Skeletal muscle tissue (tissue), 4 donors: ENCODE data around the gene PTPRN2. TPM values are rescaled to one million over a fixed set of nuclear protein-coding genes. Genes with fewer than 3 reads are reported as not detected.
A peak's percentile ranks its signal among the peaks of the same experiment; 100 is the strongest.

Experiments used
- H3K27ac ChIP-seq: one replicate; pipeline ENCODE4 v1.7.0; 2013; ENCODE audit warnings: mild to moderate bottlenecking, low read depth, low read length, inconsistent platforms
- H3K27me3 ChIP-seq, 3 donors: one replicate each; pipeline ENCODE4 v1.7.0; 2013; ENCODE audit warnings: low read length in 3 of 3; ENCODE audit not compliant: control insufficient read depth in 3 of 3, insufficient read depth in 3 of 3
- H3K36me3 ChIP-seq, 3 donors: one replicate each; pipeline ENCODE4 v1.7.0; 2013; ENCODE audit warnings: low read length in 3 of 3; ENCODE audit not compliant: control insufficient read depth in 3 of 3, insufficient read depth in 3 of 3
- H3K4me1 ChIP-seq, 3 donors: one replicate each; pipeline ENCODE4 v1.7.0; 2013; ENCODE audit warnings: low read length in 3 of 3, mild to moderate bottlenecking in 3 of 3; ENCODE audit not compliant: control insufficient read depth in 3 of 3, insufficient read depth in 3 of 3
- H3K4me3 ChIP-seq, 3 donors: one replicate each; pipeline ENCODE4 v1.7.0; 2013; ENCODE audit warnings: low read length in 3 of 3
- H3K9ac ChIP-seq, 3 donors: one replicate each; pipeline ENCODE4 v1.7.0; 2013; ENCODE audit warnings: low read length in 3 of 3, mild to moderate bottlenecking in 3 of 3, moderate library complexity in 2 of 3, low read depth in 1 of 3
- H3K9me3 ChIP-seq, 3 donors: one replicate each; pipeline ENCODE4 v1.7.0; 2013; ENCODE audit warnings: low read length in 3 of 3; ENCODE audit not compliant: control insufficient read depth in 3 of 3
- total RNA-seq: library from RNA; depleted of rRNA; stranded (reverse); fragments of >200 nt; gene quantifications from one replicate; pipeline ENCODE4 v1.2.3, GENCODE V29; 2014
- donor health status: Osteomylitis.

PTPRN2 gene
- total RNA-seq, 1 donor from 2014 or later = 1.6 TPM

- H3K9ac ChIP-seq = no peak overlapping the region
- H3K27ac ChIP-seq = no peak overlapping the region
- no peaks in the 10 kb centered on the region for H3K4me1 ChIP-seq
- H3K4me3 ChIP-seq = no peak overlapping the region
- no peaks in the 10 kb centered on the region for H3K36me3 ChIP-seq
- peaks cover 3 to 12% (median 7%) of the 10 kb centered on the region in 3 donors for H3K27me3 ChIP-seq
- H3K9me3 ChIP-seq = peaks cover 0 to 13% (median 11%) of the 10 kb centered on the region in 3 donors
Observed at GRCh38 chr7:157775560-157776332, 811.9 kb downstream of the PTPRN2 start.

DNA sequence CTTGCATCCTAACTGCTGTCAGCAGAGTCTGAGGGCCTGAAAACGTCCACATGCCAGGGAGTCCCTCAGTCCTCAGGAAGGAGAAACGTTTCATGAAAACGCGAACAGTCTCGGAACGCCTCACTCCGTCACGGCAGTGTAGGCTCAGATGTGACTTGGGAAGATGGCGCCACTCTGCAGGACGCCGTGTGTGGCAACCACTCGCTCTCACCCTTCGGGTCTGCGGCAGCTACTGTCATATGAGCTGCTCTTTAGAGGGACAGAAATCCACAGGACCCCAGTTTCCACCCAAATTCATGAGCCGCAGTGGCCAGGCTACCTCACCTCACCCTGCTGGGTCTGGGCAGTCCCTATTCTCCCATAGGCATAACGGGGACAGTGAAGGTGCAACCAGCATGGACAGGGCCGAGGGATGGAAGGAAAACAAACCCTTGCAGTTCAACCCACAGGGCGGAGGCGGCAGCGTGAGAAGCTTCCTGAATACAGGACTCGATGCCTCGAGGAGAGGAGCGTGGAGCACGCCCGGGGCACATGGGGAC lies 812.5 kb downstream of the PTPRN2 start:
- no peak overlapping the region for H3K9ac ChIP-seq
- H3K27me3 ChIP-seq = peaks cover 3 to 12% (median 5%) of the 10 kb centered on the region in 3 donors
- H3K36me3 ChIP-seq = no peaks in the 10 kb centered on the region
- H3K27ac ChIP-seq = no peak overlapping the region
- no peak overlapping the region for H3K4me3 ChIP-seq
- no peaks in the 10 kb centered on the region for H3K4me1 ChIP-seq
- H3K9me3 ChIP-seq = peaks cover 0 to 13% (median 11%) of the 10 kb centered on the region in 3 donors

- Histone ChIP-seq H3K4me3 (no peak overlapping the region), H3K27ac (no peak overlapping the region), H3K27me3 (peaks cover 4 to 12% (median 10%) of the 10 kb centered on the region in 3 donors), H3K36me3 (no peaks in the 10 kb centered on the region), H3K4me1 (no peaks in the 10 kb centered on the region), H3K9ac (no peak overlapping the region), H3K9me3 (peaks cover 0 to 11% (median 11%) of the 10 kb centered on the region in 3 donors)
Observed at GRCh38 chr7:157774495-157774894, 813.1 kb downstream of the PTPRN2 start.

GRCh38 chr7:157773361-157773760 lies 814.3 kb downstream of the PTPRN2 start:
- no peak overlapping the region for H3K9ac ChIP-seq
- H3K4me1 ChIP-seq = no peaks in the 10 kb centered on the region
- H3K27ac ChIP-seq = no peak overlapping the region
- peaks cover 6 to 17% (median 11%) of the 10 kb centered on the region in 3 donors for H3K27me3 ChIP-seq
- H3K36me3 ChIP-seq = no peaks in the 10 kb centered on the region
- H3K4me3 ChIP-seq = no peak overlapping the region
- H3K9me3 ChIP-seq = peaks cover 0 to 11% (median 11%) of the 10 kb centered on the region in 3 donors

DNA sequence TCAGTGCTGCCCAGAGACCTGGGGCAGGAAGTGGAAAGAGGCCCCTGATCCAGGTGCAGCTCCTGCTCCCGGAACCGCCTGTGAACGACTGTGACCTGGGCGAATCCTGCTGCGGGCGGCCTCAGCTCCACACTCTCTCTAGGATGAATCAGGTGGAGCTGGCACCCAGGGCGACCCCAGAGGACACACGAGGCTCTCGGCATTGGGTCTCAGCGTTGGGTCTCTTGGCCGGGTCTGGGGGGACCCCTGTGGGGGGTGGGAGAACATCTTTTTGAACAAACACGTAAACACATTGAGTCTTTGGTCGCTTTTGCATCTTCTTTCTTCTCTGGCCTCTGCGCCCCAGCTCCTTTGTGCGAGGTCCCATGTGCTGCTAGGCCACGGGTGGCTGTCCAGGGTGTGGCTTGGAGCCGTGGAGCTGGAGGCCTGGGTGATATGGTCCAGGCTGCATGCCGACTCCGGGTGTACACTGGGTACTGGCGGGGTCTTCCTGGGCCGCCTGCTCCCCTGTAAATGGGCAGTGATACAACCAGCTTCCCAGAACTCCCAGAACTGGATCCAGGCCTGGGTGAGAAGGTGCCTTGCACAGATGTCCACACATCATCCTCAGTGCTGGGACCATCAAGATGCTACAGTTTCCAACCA lies 815.0 kb downstream of the PTPRN2 start:
- H3K4me3 ChIP-seq = no peak overlapping the region
- H3K4me1 ChIP-seq = no peaks in the 10 kb centered on the region
- no peak overlapping the region for H3K27ac ChIP-seq
- H3K9ac ChIP-seq = no peak overlapping the region
- H3K27me3 ChIP-seq = peaks cover 5 to 20% (median 6%) of the 10 kb centered on the region in 3 donors
- no peaks in the 10 kb centered on the region for H3K36me3 ChIP-seq
- peaks cover 0 to 11% (median 11%) of the 10 kb centered on the region in 3 donors for H3K9me3 ChIP-seq

GRCh38 chr7:157771689-157772088 lies 815.9 kb downstream of the PTPRN2 start:
- no peaks in the 10 kb centered on the region for H3K36me3 ChIP-seq
- H3K4me3 ChIP-seq = peak overlapping the region in 1 of 3 donors; percentile 13
- H3K27me3 ChIP-seq = peaks cover 2 to 28% (median 5%) of the 10 kb centered on the region in 3 donors
- H3K9ac ChIP-seq = no peak overlapping the region
- H3K27ac ChIP-seq = no peak overlapping the region
- peaks cover 0 to 11% (median 11%) of the 10 kb centered on the region in 3 donors for H3K9me3 ChIP-seq
- H3K4me1 ChIP-seq = no peaks in the 10 kb centered on the region

DNA sequence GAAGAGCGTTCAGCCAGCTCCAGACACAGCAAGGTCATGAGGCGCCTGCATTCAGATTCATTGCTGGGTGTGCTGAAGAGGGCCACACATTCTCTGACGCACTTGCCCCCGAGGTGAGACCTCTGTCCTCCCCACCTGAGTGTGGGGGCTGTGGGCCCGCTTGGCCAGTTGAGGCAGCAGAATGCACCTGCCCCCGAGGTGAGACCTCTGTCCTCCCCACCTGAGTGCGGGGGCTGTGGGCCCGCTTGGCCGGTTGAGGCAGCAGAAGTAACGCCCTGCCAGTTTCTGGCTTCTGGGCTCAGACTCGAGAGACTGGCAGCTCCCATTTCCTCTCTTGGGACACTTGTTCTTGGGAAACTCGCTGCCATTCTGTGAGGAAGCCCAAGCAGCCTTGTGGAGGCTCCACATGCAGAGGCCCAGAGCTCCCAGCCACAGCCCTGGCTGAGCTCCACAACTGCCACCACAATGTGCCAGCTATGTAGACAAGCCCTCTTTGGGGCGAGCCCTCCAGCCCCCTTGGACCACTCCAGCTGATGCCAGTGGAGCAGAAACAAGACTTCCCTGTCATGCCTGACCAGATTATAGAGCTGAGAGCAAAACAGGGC lies 816.8 kb downstream of the PTPRN2 start:
- Histone ChIP-seq H3K4me1 (no peaks in the 10 kb centered on the region), H3K27ac (no peak overlapping the region), H3K4me3 (no peak overlapping the region), H3K27me3 (peaks cover 2 to 28% (median 5%) of the 10 kb centered on the region in 3 donors), H3K36me3 (no peaks in the 10 kb centered on the region), H3K9ac (no peak overlapping the region), H3K9me3 (peaks cover 3 to 11% (median 11%) of the 10 kb centered on the region in 3 donors)

DNA sequence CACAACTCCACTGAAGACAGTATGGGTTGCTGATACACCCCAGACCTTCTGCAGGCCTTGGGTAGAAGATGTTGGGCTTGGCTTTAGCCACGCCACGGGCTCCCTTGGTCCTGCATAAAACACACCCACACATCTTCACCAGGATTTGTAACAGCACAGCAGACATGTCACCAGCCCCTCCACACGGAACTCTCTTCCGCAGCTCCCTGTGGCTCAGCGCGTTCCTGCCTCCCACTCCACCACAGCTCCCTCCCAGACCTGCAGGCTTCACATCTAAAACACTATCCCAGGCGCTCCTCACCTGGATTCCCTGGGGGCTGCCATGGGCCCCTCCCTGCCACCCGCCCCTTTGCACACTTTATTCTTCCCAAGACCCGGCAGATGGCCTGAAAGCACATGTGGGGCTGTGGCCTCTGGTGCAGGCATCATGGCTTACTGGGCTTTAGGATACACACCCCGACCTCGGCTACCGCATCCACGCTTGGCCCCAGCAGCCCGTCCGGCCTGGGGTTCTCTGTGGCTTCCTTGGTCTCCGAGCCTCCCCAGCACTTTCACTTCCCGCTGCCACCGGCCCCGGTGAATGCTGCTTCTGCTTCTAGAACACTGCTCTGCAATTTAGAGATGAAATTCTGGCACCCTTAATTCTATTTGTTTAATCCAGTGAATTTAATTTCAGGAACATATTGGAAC lies 818.0 kb downstream of the PTPRN2 start:
- H3K9ac ChIP-seq = no peak overlapping the region
- H3K4me3 ChIP-seq = no peak overlapping the region
- H3K9me3 ChIP-seq = peaks cover 3 to 11% (median 10%) of the 10 kb centered on the region in 3 donors
- peaks cover 2 to 28% (median 5%) of the 10 kb centered on the region in 3 donors for H3K27me3 ChIP-seq
- H3K4me1 ChIP-seq = no peaks in the 10 kb centered on the region
- H3K27ac ChIP-seq = no peak overlapping the region
- H3K36me3 ChIP-seq = no peaks in the 10 kb centered on the region

- H3K9ac ChIP-seq = no peak overlapping the region
- H3K36me3 ChIP-seq = no peaks in the 10 kb centered on the region
- H3K4me3 ChIP-seq = no peak overlapping the region
- no peak overlapping the region for H3K27ac ChIP-seq
- H3K27me3 ChIP-seq = peaks cover 2 to 28% (median 5%) of the 10 kb centered on the region in 3 donors
- no peaks in the 10 kb centered on the region for H3K4me1 ChIP-seq
- H3K9me3 ChIP-seq = peaks cover 3 to 13% (median 11%) of the 10 kb centered on the region in 3 donors
Observed at GRCh38 chr7:157769086-157769485, 818.5 kb downstream of the PTPRN2 start.
